Fibroblast of mammary gland (primary cell): Measurements from ENCODE around the gene PDCD4.

Experiments used
- DNase-seq: peaks from one replicate; pipeline ENCODE4 v3.0.0-alpha.2; 2010; ENCODE audit warnings: low read depth
- H3K4me3 ChIP-seq: 2 replicates; pipeline ENCODE4 v1.5.1; 2011; ENCODE audit warnings: low read depth, mild to moderate bottlenecking, low read length, moderate library complexity; ENCODE audit not compliant: control insufficient read depth
- TF ChIP-seq, protein P1 (sequence below): conservative IDR thresholded peaks from 2 replicates; pipeline ENCODE4 v1.5.1; 2011; ENCODE audit warnings: low read depth, low read length, inconsistent platforms; ENCODE audit not compliant: control insufficient read depth, insufficient read depth

PDCD4 gene

GRCh38 chr10:110841767-110842267 lies 29.9 kb upstream of the PDCD4 start:
- no peak overlapping the region for H3K4me3 ChIP-seq
- no peak for DNase-seq
- TF ChIP-seq, protein P1, sequence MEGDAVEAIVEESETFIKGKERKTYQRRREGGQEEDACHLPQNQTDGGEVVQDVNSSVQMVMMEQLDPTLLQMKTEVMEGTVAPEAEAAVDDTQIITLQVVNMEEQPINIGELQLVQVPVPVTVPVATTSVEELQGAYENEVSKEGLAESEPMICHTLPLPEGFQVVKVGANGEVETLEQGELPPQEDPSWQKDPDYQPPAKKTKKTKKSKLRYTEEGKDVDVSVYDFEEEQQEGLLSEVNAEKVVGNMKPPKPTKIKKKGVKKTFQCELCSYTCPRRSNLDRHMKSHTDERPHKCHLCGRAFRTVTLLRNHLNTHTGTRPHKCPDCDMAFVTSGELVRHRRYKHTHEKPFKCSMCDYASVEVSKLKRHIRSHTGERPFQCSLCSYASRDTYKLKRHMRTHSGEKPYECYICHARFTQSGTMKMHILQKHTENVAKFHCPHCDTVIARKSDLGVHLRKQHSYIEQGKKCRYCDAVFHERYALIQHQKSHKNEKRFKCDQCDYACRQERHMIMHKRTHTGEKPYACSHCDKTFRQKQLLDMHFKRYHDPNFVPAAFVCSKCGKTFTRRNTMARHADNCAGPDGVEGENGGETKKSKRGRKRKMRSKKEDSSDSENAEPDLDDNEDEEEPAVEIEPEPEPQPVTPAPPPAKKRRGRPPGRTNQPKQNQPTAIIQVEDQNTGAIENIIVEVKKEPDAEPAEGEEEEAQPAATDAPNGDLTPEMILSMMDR = no peak

GRCh38 chr10:110842326-110842904 lies 29.3 kb upstream of the PDCD4 start:
- TF ChIP-seq, protein P1 = no peak
- no peak for DNase-seq
- no peak overlapping the region for H3K4me3 ChIP-seq

DNA sequence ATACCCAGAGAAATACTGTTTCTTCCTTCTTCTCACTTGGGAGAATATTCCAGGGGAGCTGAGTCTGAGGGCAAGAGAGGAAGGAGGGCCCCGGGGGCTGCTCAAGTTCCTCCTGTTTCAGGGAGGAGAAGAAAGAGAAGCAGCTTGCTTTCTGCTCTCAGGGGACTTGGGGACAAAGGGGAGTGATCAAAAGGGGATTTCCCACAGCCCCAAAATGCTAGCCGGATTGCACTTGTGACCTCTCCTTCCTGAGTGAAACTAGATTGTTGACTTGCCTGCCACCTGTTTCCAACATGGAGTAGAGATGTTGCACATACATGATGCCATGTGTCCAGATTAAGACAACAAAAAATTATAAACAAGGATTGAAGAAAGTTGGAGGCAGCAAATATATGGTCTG lies 28.7 kb upstream of the PDCD4 start:
- DNase-seq = no peak
- no peak overlapping the region for H3K4me3 ChIP-seq
- TF ChIP-seq, protein P1 = no peak

GRCh38 chr10:110843796-110844616 lies 27.7 kb upstream of the PDCD4 start:
- TF ChIP-seq, protein P1 = no peak
- no peak overlapping the region for H3K4me3 ChIP-seq
- no peak for DNase-seq

- TF ChIP-seq, protein P1 = no peak
- H3K4me3 ChIP-seq = no peak overlapping the region
- DNase-seq = no peak
Measured at GRCh38 chr10:110844617-110844881, 27.2 kb upstream of the PDCD4 start.

DNA sequence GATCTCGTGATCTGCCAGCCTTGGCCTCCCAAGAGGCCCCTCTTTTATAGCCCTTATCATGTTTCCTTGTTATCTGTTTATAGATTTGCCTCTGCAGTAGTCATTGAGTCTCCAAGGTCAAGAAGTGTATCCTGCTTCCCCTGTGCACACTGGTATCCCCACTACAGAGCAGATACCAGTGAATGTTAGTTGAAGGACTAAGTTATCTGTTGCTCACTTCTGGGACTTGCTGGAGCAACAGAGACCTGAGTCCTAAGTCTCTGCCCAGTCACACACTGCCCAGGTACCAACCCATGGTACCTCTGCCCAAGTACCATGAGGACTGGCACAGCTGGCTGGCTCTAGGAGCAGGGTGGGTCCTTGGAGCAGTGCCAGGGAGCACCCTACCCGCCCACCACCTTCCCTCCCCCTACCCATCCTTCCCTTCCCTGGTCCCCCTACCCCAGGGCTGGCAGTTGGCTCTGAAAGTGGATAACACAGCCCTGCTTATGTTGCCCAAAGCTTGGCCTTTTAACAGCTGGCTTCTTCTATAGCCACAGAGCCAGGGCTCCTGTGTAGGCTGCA lies 26.5 kb upstream of the PDCD4 start:
- no peak overlapping the region for H3K4me3 ChIP-seq
- TF ChIP-seq, protein P1 = no peak
- no peak for DNase-seq
